Measurements from ENCODE around the gene PCDHA7.
"Not testable (repeated sequence)": the region's sequence is repeated elsewhere in the genome, so short reads cannot be mapped to it uniquely, and the experiment has no call there.

Gene PCDHA7

DNA sequence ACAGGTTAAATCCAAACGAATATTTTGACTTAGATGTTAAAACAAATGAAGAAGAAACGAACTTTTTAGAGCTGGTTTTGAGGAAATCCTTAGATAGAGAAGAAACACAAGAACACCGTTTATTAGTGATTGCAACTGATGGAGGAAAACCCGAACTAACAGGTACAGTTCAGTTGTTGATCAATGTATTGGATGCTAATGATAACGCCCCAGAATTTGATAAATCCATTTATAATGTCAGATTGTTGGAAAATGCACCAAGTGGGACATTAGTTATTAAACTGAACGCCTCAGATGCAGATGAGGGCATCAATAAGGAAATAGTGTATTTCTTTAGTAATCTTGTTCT lies 11.8 kb upstream of the PCDHA7 start:
- no peak for DNase-seq

DNA sequence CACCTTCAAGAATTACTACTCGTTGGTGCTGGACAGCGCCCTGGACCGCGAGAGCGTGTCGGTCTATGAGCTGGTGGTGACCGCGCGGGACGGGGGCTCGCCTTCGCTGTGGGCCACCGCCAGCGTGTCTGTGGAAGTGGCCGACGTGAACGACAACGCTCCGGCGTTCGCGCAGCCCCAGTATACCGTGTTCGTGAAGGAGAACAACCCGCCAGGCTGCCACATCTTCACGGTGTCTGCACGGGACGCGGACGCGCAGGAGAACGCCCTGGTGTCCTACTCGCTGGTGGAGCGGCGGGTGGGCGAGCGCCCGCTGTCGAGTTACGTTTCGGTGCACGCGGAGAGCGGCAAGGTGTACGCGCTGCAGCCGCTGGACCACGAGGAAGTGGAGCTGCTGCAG lies 11.1 kb upstream of the PCDHA7 start:
- not testable (repeated sequence) for DNase-seq

DNA sequence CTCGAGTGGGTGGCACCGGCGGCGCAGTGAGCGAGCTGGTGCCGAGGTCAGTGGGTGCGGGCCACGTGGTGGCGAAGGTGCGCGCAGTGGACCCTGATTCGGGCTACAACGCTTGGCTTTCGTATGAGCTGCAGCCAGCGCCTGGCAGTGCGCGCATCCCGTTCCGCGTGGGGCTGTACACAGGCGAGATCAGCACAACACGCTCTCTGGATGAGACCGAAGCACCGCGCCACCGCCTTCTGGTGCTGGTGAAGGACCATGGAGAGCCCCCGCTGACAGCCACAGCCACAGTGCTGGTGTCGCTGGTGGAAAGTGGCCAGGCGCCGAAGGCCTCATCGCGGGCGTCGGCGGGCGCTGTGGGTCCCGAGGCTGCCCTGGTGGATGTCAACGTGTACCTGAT lies 10.6 kb upstream of the PCDHA7 start:
- DNase-seq: no peak

DNA sequence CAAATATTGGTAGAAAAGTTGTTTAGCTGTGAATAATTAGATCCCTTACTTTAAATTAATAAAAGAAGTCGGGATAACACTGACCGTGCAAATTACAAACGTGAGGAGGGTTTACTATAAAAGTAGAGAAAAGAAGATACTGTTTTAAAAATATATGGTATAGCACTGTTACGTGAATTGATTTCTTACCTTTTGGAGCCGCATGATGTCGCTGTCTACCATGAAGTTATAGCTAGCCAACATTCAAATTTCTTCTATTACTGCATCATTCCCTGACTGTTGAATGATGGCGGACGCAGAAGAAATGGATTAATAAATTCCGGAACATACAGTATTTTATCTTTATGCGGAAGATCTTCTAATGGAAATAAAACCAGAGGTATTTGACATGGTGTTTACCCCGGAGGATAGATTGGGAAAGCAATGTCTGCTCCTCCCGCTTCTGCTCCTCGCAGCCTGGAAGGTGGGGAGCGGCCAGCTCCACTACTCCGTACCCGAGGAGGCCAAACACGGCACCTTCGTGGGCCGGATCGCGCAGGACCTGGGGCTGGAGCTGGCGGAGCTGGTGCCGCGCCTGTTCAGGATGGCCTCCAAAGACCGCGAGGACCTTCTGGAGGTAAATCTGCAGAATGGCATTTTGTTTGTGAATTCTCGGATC lies 6.2 kb upstream of the PCDHA7 start, which contains the start of gene PCDHA6:
Gene PCDHA6 (plus strand): TSS at position 257 of the 658 bp plus-strand sequence. CDS start 132 bp downstream, at position 389.
- no peak for DNase-seq

DNA sequence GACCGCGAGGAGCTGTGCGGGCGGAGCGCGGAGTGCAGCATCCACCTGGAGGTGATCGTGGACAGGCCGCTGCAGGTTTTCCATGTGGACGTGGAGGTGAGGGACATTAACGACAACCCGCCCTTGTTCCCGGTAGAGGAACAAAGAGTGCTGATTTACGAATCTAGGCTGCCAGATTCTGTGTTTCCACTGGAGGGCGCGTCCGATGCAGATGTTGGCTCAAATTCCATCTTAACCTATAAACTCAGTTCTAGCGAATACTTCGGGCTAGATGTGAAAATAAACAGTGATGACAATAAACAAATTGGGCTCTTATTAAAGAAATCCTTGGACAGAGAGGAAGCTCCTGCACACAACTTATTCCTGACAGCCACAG lies 5.7 kb upstream of the PCDHA7 start:
- no peak for DNase-seq

DNA sequence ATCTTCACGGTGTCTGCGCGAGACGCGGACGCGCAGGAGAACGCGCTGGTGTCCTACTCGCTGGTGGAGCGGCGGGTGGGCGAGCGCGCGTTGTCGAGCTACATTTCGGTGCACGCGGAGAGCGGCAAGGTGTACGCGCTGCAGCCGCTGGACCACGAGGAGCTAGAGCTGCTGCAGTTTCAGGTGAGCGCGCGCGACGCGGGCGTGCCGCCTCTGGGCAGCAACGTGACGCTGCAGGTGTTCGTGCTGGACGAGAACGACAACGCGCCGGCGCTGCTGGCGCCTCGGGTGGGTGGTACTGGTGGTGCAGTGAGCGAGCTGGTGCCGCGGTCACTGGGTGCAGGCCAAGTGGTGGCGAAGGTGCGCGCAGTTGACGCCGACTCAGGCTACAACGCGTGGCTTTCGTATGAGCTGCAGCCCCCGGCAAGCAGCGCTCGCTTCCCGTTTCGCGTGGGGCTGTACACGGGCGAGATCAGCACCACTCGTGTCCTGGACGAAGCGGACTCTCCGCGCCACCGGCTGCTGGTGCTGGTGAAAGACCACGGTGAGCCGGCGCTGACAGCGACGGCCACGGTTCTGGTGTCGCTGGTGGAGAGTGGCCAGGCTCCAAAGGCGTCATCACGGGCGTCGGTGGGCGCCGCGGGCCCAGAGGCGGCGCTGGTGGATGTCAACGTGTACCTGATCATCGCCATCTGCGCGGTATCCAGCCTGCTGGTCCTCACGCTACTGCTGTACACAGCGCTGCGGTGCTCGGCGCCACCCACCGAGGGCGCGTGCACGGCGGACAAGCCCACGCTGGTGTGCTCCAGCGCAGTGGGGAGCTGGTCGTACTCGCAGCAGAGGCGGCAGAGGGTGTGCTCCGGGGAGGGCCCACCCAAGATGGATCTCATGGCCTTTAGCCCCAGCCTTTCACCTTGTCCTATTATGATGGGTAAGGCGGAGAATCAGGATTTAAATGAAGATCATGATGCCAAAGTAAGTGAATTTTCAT lies 4.3 kb upstream of the PCDHA7 start:
- DNase-seq: not testable (repeated sequence)

DNA sequence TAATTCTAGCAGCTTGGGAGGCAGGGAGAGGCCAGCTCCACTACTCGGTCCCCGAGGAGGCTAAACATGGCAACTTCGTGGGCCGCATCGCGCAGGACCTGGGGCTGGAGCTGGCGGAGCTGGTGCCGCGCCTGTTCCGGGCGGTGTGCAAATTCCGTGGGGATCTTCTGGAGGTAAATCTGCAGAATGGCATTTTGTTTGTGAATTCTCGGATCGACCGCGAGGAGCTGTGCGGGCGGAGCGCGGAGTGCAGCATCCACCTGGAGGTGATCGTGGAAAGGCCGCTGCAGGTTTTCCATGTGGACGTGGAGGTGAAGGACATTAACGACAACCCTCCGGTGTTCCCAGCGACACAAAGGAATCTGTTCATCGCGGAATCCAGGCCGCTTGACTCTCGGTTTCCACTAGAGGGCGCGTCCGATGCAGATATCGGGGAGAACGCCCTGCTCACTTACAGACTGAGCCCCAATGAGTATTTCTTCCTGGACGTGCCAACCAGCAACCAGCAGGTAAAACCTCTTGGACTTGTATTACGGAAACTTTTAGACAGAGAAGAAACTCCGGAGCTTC lies 455 bp downstream of the PCDHA7 start:
- not testable (repeated sequence) for DNase-seq

DNA sequence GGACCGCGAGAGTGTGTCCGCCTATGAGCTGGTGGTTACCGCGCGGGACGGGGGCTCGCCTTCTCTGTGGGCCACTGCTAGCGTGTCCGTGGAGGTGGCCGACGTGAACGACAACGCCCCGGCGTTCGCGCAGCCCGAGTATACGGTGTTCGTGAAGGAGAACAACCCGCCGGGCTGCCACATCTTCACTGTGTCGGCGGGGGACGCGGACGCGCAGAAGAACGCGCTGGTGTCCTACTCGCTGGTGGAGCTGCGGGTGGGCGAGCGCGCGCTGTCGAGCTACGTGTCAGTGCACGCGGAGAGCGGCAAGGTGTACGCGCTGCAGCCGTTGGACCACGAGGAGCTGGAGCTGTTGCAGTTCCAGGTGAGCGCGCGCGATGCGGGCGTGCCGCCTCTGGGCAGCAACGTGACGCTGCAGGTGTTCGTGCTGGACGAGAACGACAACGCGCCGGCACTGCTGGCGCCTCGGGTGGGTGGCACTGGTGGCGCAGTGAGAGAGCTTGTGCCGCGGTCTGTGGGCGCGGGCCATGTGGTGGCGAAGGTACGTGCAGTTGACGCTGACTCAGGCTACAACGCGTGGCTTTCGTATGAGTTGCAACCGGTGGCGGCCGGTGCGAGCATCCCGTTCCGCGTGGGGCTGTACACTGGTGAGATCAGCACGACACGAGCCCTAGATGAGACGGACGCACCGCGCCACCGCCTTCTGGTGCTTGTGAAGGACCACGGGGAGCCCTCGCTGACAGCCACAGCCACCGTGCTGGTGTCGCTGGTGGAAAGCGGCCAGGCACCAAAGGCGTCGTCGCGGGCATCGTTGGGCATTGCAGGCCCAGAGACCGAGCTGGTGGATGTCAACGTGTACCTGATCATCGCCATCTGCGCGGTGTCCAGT lies 1.8 kb downstream of the PCDHA7 start:
- DNase-seq: no peak

DNA sequence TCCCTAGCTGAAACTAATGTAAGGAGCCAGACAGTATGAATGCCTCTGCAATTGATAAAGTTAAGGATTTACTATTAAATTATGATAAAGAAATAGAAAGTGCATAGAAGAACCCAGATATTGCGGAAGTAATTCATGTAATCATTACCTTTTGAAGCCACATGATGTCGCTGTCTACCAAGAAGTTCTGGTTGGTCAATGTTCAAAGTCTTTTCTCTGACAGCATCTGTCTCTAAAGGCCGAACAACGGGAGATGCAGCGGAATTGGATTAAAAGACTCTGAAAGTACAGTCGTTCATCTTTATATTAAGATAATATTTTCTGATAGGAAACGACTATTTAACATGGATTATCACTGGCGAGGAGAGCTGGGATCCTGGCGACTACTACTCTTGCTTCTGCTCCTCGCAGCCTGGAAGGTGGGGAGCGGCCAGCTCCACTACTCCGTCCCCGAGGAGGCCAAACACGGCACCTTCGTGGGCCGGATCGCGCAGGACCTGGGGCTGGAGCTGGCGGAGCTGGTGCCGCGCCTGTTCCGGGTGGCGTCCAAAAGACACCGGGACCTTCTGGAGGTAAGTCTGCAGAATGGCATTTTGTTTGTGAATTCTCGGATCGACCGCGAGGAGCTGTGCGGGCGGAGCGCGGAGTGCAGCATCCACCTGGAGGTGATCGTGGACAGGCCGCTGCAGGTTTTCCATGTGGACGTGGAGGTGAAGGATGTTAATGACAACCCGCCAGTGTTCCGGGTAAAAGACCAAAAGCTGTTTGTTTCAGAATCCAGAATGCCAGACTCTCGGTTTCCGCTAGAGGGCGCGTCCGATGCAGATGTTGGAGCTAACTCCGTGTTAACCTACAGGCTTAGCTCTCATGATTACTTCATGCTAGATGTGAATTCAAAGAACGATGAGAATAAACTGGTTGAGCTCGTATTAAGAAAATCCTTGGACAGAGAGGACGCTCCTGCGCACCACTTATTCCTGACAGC lies 7.2 kb downstream of the PCDHA7 start, which contains the start of gene PCDHA8:
Gene PCDHA8 (plus strand): TSS at position 210 of the 985 bp plus-strand sequence. CDS start 135 bp downstream, at position 345.
- no peak for DNase-seq

DNA sequence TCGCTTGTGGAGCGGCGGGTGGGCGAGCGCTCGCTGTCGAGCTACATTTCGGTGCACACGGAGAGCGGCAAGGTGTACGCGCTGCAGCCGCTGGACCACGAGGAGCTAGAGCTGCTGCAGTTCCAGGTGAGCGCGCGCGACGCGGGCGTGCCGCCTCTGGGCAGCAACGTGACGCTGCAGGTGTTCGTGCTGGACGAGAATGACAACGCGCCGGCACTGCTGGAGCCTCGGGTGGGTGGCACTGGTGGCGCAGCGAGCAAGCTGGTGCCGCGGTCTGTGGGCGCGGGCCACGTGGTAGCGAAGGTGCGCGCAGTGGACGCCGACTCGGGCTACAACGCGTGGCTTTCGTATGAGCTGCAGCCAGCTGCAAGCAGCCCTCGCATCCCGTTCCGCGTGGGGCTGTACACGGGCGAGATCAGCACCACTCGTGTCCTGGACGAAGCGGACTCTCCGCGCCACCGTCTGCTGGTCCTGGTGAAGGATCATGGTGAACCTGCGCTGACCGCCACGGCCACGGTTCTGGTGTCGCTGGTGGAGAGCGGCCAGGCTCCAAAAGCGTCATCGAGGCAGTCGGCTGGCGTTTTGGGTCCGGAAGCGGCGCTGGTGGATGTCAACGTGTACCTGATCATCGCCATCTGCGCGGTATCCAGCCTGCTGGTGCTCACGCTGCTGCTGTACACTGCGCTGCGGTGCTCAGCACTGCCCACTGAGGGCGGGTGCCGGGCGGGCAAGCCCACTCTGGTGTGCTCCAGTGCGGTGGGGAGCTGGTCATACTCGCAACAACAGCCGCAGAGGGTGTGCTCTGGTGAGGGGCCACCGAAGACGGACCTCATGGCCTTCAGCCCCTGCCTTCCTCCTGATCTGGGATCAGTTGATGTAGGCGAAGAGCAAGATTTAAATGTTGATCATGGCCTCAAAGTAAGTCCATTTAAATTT lies 9.0 kb downstream of the PCDHA7 start:
- DNase-seq: no peak

DNA sequence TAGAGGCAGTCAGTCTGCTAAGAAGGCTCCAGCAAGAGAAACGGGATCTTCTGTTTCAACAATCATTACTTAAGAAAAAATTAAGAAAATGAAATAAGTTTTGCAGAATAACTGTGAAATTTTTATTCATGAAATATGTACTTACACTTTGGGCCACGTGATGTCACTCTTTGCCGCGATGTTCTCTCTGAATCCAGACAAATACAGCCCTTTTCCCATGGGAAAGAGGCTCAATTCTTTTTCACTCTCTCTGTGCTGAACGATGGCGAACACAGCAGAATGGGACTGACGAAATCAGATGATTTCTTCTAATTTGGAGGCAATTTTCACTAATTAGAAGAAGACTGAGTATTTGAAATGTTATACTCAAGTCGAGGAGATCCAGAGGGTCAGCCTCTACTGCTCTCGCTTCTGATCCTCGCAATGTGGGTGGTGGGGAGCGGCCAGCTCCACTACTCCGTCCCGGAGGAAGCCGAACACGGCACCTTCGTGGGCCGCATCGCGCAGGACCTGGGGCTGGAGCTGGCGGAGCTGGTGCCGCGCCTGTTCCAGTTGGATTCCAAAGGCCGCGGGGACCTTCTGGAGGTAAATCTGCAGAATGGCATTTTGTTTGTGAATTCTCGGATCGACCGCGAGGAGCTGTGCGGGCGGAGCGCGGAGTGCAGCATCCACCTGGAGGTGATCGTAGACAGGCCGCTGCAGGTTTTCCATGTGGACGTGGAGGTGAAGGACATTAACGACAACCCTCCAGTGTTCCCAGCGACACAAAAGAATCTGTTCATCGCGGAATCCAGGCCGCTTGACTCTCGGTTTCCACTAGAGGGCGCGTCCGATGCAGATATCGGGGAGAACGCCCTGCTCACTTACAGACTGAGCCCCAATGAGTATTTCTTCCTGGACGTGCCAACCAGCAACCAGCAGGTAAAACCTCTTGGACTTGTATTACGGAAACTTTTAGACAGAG lies 14.4 kb downstream of the PCDHA7 start, which contains the start of gene PCDHA9:
Gene PCDHA9 (plus strand): TSS at position 244 of the 964 bp plus-strand sequence. CDS start 114 bp downstream, at position 358.
- DNase-seq: not testable (repeated sequence)

DNA sequence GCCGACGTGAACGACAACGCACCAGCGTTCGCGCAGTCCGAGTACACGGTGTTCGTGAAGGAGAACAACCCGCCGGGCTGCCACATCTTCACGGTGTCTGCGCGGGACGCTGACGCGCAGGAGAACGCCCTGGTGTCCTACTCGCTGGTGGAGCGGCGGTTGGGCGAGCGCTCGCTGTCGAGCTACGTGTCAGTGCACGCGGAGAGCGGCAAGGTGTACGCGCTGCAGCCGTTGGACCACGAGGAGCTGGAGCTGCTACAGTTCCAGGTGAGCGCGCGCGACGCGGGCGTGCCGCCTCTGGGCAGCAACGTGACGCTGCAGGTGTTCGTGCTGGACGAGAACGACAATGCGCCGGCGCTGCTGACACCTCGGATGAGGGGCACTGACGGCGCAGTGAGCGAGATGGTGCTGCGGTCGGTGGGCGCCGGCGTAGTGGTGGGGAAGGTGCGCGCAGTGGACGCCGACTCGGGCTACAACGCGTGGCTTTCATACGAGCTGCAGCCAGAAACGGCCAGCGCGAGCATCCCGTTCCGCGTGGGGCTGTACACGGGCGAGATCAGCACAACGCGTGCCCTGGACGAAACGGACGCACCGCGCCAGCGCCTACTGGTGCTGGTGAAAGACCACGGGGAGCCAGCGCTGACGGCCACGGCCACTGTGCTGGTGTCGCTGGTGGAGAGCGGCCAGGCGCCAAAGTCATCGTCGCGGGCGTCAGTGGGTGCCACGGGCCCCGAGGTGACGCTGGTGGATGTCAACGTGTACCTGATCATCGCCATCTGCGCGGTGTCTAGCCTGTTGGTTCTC lies 16.0 kb downstream of the PCDHA7 start:
- DNase-seq: not testable (repeated sequence)

DNA sequence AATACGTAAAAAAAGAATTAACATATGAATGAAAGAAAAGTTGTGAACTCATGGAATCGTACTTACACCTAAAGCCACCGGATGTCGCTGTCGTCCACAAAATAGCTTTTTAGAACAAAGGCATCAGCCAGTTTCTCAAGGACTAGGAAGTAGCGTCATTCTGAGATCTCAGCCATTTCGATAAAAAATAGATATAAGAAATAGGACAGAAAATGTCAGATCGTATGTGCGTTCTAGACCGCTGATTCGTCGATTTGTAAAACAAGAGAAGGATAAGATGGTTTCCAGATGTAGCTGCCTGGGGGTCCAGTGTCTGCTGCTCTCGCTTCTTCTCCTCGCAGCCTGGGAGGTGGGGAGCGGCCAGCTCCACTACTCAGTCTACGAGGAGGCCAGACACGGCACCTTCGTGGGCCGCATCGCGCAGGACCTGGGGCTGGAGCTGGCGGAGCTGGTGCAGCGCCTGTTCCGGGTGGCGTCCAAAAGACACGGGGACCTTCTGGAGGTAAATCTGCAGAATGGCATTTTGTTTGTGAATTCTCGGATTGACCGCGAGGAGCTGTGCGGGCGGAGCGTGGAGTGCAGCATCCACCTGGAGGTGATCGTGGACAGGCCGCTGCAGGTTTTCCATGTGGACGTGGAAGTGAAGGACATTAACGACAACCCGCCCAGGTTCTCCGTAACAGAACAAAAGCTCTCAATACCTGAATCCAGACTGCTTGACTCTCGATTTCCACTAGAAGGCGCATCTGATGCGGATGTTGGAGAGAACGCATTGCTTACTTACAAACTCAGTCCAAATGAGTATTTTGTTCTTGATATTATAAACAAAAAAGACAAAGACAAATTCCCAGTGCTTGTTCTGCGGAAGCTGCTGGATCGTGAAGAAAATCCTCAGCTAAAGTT lies 22.0 kb downstream of the PCDHA7 start, which contains the start of gene PCDHA10:
Gene PCDHA10 (plus strand): TSS at position 126 of the 903 bp plus-strand sequence. CDS start 152 bp downstream, at position 278.
- DNase-seq: no peak

DNA sequence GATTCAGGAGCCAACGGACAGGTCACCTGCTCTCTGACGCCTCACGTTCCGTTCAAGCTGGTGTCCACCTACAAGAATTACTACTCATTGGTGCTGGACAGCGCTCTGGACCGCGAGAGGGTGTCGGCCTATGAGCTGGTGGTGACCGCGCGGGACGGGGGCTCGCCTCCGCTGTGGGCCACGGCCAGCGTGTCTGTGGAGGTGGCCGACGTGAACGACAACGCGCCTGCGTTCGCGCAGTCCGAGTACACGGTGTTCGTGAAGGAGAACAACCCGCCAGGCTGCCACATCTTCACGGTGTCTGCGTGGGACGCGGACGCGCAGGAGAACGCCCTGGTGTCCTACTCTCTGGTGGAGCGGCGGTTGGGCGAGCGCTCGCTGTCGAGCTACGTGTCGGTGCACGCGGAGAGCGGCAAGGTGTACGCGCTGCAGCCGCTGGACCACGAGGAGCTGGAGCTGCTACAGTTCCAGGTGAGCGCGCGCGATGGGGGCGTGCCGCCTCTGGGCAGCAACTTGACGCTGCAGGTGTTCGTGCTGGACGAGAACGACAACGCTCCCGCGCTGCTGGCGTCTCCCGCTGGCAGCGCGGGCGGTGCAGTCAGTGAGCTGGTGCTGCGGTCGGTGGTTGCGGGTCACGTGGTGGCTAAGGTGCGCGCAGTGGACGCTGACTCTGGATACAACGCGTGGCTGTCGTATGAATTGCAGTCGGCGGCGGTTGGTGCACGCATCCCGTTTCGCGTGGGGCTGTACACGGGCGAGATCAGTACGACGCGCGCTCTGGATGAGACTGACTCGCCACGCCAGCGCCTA lies 23.3 kb downstream of the PCDHA7 start:
- no peak for DNase-seq

DNA sequence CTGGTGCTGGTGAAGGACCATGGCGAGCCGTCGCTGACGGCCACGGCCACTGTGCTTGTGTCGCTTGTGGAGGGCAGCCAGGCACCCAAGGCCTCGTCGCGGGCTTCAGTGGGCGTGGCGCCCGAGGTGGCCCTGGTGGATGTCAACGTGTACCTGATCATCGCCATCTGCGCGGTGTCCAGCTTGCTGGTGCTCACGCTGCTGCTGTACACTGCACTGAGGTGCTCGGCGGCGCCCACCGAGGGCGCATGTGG lies 23.8 kb downstream of the PCDHA7 start:
- DNase-seq: no peak

Data from fibroblast of upper back skin (primary cell).